ENCODE data around the gene RASSF7.

GRCh38 chr11:567629-568292 lies 7.0 kb downstream of the RASSF7 start:
- TF ChIP-seq CTCF (IDR thresholded peaks at IDR 0.05) (no peak), POLR2A (IDR thresholded peaks at IDR 0.05) (no peak)
